ENCODE measurements around the gene ARAP1.

DNA sequence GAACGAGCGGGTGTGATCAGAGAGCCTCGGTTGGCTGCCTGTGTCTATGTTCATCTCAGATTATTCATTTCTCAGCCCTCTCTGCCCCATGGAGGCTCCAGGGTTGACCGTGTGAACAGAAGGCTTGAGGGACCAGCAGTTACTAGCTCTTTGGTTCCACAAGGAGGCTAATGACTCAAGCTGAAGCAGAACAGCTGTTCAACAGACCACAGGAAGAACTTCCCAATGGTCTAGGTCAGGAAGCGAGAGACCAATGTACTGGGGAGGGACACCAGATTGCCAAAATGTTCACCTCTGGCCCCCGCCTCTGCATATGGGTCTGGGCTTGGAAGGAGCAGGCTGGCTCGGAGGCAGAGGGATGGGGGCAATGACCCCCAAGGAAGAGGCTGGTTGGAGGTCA lies 63.3 kb downstream of the ARAP1 start:
- TF ChIP-seq, protein P1, sequence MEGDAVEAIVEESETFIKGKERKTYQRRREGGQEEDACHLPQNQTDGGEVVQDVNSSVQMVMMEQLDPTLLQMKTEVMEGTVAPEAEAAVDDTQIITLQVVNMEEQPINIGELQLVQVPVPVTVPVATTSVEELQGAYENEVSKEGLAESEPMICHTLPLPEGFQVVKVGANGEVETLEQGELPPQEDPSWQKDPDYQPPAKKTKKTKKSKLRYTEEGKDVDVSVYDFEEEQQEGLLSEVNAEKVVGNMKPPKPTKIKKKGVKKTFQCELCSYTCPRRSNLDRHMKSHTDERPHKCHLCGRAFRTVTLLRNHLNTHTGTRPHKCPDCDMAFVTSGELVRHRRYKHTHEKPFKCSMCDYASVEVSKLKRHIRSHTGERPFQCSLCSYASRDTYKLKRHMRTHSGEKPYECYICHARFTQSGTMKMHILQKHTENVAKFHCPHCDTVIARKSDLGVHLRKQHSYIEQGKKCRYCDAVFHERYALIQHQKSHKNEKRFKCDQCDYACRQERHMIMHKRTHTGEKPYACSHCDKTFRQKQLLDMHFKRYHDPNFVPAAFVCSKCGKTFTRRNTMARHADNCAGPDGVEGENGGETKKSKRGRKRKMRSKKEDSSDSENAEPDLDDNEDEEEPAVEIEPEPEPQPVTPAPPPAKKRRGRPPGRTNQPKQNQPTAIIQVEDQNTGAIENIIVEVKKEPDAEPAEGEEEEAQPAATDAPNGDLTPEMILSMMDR (optimal IDR thresholded peaks at IDR 0.05 in 1 of 3, IDR thresholded peaks at IDR 0.05 in 1 of 3, conservative IDR thresholded peaks at IDR 0.05 in 1 of 3; ENCODE audit: extremely low read depth in 1 of 3, insufficient read depth in 2 of 3, low read length in 3 of 3), result no peak
- no peak for TF ChIP-seq EZH2 (IDR thresholded peaks at IDR 0.05; ENCODE audit: low read length)
